Stimulated activated naive CD8-positive, alpha-beta T cell treated with anti-CD3 and anti-CD28 coated beads, Interleukin-15, amount 100 ng/mL, for 72 hours (primary cell): ENCODE measurements around the gene POTEJ.
"Not testable (repeated sequence)": the region's sequence is repeated elsewhere in the genome, so short reads cannot be mapped to it uniquely, and the experiment has no call there.

ENCODE experiments used
- ATAC-seq: fragments of 150-1000 bp; cut with Tn5 transposase; 2 replicates; pipeline ENCODE4 v1.10.0; 2021; ENCODE audit warnings: mild to moderate bottlenecking, moderate library complexity
- DNase-seq, 2 donors: peaks; one replicate each; pipeline ENCODE4 v3.0.0; 2021 to 2022
- H3K27ac Mint-ChIP-seq, 2 donors: one replicate each; pipeline ENCODE4 v1.8.0; 2022; ENCODE audit warnings: mild to moderate bottlenecking in 2 of 2, mixed read lengths in 2 of 2, moderate library complexity in 2 of 2
- H3K27me3 Mint-ChIP-seq: one replicate; pipeline ENCODE4 v1.8.0; 2022; ENCODE audit warnings: mixed read lengths
- H3K4me1 Mint-ChIP-seq: one replicate; pipeline ENCODE4 v1.8.0; 2022; ENCODE audit warnings: mild to moderate bottlenecking, mixed read lengths
- H3K4me3 Mint-ChIP-seq, 2 donors: one replicate each; pipeline ENCODE4 v1.8.0; 2022; ENCODE audit warnings: mild to moderate bottlenecking in 2 of 2, mixed read lengths in 2 of 2, moderate library complexity in 1 of 2
- H3K9me3 Mint-ChIP-seq, 2 donors: one replicate each; pipeline ENCODE4 v1.8.0; 2022; ENCODE audit warnings: mixed read lengths in 2 of 2

POTEJ gene

DNA sequence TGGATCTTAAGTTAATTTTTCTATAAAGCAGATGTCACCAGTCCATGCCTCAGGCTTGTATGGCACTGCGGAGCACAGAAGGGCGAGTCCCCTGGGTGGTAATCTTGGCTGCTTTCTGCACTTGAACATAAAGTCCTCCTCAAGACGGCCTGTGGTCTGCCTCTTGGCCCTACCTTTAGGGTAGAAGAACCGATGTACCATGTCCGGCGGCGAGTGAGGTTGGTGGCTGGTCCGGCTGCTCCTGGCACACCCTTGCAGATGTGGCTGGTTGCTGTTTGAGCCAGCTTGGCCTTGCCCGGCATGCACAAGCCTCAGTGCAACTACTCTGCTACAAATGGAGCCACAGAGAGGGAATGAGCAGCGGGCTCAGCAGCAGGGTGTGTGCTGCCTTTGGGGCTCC, 56.3 kb downstream of the POTEJ start:
- DNase-seq, H3K4me1 Mint-ChIP-seq, H3K9me3 Mint-ChIP-seq, H3K27ac Mint-ChIP-seq, ATAC-seq, H3K4me3 Mint-ChIP-seq, H3K27me3 Mint-ChIP-seq: not testable (repeated sequence)

DNA sequence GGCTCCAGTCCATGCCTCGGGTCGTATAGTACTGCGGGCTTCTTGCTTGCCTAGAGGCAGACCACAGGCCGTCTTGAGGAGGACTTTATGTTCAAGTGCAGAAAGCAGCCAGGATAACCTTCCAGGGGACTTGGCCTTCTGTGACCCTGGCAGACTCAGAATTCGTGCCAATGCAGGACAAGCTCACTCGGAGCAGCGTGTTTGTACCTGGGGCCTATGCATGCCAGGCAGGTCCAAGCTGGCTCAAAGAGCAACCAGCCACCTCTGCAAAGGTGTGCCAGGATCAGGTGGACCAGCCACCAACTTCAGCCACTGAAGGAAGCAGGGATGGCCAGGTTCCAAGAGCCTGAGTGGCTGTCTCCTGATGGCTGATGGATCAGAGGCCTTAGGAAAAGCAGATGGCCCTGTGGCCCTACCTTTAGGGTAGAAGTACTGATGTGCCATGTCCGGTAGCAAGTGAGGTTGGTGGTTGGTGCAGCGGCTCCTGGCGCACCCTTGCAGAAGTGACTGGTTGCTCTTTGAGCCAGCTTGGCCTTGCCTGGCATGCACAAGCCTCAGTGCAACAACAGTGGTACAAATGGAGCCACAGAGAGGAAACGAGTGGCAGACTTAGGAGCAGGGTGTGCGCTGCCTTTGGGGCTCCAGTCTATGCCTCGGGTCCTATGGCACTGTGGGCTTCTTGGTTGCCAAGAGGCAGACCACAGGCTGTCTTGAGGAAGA, 58.9 kb downstream of the POTEJ start:
- H3K9me3 Mint-ChIP-seq, H3K4me3 Mint-ChIP-seq, H3K4me1 Mint-ChIP-seq, H3K27ac Mint-ChIP-seq, H3K27me3 Mint-ChIP-seq, DNase-seq, ATAC-seq: not testable (repeated sequence)

DNA sequence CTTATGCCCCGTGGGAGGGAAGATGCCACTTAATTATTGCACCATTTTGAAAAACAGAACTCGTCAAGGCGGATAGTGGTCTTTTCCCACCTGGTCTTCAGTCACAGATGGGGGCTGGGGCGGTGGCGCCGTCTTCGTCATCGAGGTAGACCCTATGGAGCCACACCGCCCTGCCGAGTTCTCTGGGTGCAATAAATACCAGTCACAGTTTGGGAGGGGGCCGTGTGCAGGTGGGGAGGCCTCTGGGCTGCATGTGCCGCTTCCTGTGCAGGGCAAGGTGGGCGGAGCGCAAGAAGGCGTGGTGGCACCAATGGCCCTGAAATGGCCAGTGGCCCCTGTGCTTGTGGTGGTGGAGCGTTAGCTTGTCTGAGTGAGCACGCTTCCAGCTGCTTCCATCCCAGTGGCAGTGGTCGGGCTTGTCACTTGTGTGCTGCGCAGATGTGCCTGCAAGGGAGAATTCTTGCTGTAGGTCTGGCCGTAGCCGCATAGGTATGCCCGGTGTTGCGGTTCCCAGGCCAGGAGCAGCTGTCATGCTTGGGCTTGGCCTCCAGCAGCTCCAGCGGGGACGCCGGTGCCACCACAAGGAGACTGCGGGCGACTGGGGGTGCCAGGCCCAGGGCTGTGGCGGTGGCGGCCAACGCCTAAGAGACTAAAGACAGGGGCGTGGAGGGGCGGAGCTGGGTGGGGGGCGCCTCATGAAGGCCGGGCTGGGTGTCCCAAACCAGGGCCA, 81.0 kb downstream of the POTEJ start:
- H3K27ac Mint-ChIP-seq, H3K27me3 Mint-ChIP-seq, H3K4me3 Mint-ChIP-seq, H3K4me1 Mint-ChIP-seq, DNase-seq, H3K9me3 Mint-ChIP-seq, ATAC-seq: not testable (repeated sequence)

DNA sequence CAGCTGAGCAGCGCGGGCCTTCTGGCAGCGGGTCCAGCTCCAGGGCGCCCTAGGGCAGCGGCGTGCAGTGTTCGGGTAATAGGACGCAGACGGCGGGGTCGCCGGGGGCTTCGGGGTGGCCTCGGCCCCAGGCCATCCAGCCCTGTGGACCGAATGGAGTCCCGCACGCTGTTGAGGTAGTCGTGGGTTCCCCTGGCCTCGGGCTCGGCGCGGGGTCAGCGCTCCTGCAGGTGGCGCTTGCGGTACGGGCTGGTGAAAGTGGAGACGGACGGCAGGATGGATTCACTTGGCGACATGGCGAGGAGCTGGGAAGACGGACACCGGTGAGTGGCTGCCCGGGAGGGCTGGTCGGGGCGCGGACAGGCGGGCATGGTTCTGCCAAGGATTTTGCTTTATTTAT, 82.2 kb downstream of the POTEJ start:
- not testable (repeated sequence) for H3K9me3 Mint-ChIP-seq, H3K27ac Mint-ChIP-seq, H3K4me1 Mint-ChIP-seq, H3K27me3 Mint-ChIP-seq
- ATAC-seq, result peak; percentile 54
- H3K4me3 Mint-ChIP-seq, result peak overlapping the region; percentile 24 to 55
- DNase-seq, result peak in 1 of 2 donors; percentile 18

DNA sequence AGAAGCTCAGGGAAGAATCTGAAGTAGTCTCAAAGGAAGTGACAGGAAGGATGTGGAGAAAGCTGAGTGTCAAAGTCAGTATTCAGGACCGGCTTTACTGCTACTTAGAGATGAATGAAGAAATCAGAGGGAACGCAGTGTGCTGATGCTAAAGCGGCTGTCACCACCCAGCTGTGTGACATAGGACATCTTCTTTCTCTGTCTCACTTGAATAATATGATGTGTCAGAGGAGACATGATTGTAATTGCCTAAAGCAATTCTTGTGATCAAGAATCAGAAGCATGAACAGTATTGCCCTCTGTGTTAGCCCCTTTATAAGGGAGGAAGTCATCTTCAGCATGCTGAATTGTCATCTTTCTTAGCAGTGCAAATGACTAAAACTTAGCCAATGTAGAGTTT, 92.0 kb downstream of the POTEJ start:
- H3K4me1 Mint-ChIP-seq, H3K9me3 Mint-ChIP-seq, ATAC-seq, H3K27ac Mint-ChIP-seq, H3K4me3 Mint-ChIP-seq, DNase-seq: not testable (repeated sequence)
- H3K27me3 Mint-ChIP-seq, result peaks cover 16% of the 10 kb centered on the region
